CD14-positive monocyte (primary cell): ENCODE data around the gene CRIM1. TPM values are rescaled to one million over a fixed set of nuclear protein-coding genes. Genes with fewer than 3 reads are reported as not detected.

ENCODE experiments used
- DNase-seq, 3 donors: peaks; one replicate each; pipeline ENCODE4 v3.0.0-alpha.2; 2011 to 2022
- H2AFZ ChIP-seq: 2 replicates; pipeline ENCODE4 v1.6.0; 2012; ENCODE audit warnings: mild to moderate bottlenecking, low read depth, low read length, inconsistent platforms; ENCODE audit not compliant: insufficient read depth, poor library complexity, severe bottlenecking
- H3K27ac ChIP-seq, 2 donors: 1 replicate in 1 of 2; 2 replicates in 1 of 2; pipeline ENCODE4 v1.5.1; 2012 to 2013; ENCODE audit warnings: low read length in 2 of 2, control low read depth in 1 of 2, inconsistent platforms in 1 of 2, low read depth in 1 of 2, mild to moderate bottlenecking in 1 of 2
- H3K27me3 ChIP-seq, 2 donors: one replicate each; pipeline versions ENCODE4 v1.6.0 to v1.6.1; 2011 to 2013; ENCODE audit warnings: low read length in 2 of 2; ENCODE audit not compliant: control insufficient read depth in 2 of 2, insufficient read depth in 2 of 2
- H3K36me3 ChIP-seq, 2 donors: replicated peaks in 1 of 2; 1 replicate in 1 of 2; 2 replicates in 1 of 2; pipeline versions ENCODE4 v1.5.1 to v1.6.1; 2012 to 2013; ENCODE audit warnings: low read length in 2 of 2, control low read depth in 1 of 2, inconsistent platforms in 1 of 2, mild to moderate bottlenecking in 1 of 2; ENCODE audit not compliant: insufficient read depth in 2 of 2, control insufficient read depth in 1 of 2
- H3K4me1 ChIP-seq, 2 donors: 1 replicate in 1 of 2; 2 replicates in 1 of 2; pipeline versions ENCODE4 v1.5.1 to v1.6.1; 2012 to 2013; ENCODE audit warnings: low read length in 2 of 2, control low read depth in 1 of 2, inconsistent platforms in 1 of 2, mild to moderate bottlenecking in 1 of 2, moderate library complexity in 1 of 2; ENCODE audit not compliant: insufficient read depth in 2 of 2, control insufficient read depth in 1 of 2
- H3K4me2 ChIP-seq: replicated peaks from 2 replicates; pipeline ENCODE3; 2012; ENCODE audit warnings: low read length, moderate library complexity, mild to moderate bottlenecking; ENCODE audit not compliant: poor library complexity, severe bottlenecking; ENCODE audit errors: extremely low read depth
- H3K4me3 ChIP-seq, 3 experiments: fragments of 200-600 bp in 1 of 3; sonication (generic) in 1 of 3; replicated peaks in 1 of 3; 1 replicate in 2 of 3; 2 replicates in 1 of 3; pipeline ENCODE4 v1.5.1; 2011 to 2013; ENCODE audit warnings: low read length in 3 of 3, mild to moderate bottlenecking in 3 of 3, control low read depth in 2 of 3, low read depth in 2 of 3, inconsistent platforms in 1 of 3, moderate library complexity in 1 of 3
- H3K79me2 ChIP-seq: 2 replicates; pipeline ENCODE4 v1.6.0; 2012; ENCODE audit warnings: mild to moderate bottlenecking, control low read depth, inconsistent platforms, low read length, moderate library complexity; ENCODE audit not compliant: insufficient read depth
- H3K9ac ChIP-seq: 2 replicates; pipeline ENCODE4 v1.6.0; 2017; ENCODE audit warnings: low read length, mild to moderate bottlenecking; ENCODE audit not compliant: insufficient read depth, poor library complexity, severe bottlenecking
- H3K9me3 ChIP-seq, 2 donors: replicated peaks in 1 of 2; 1 replicate in 1 of 2; 2 replicates in 1 of 2; pipeline versions ENCODE4 v1.5.1 to v1.6.1; 2012 to 2013; ENCODE audit warnings: low read length in 2 of 2, control low read depth in 1 of 2; ENCODE audit not compliant: control insufficient read depth in 1 of 2, insufficient read depth in 1 of 2
- H4K20me1 ChIP-seq: 2 replicates; pipeline ENCODE4 v1.6.0; 2012; ENCODE audit warnings: mild to moderate bottlenecking, low read length, control low read depth, moderate library complexity; ENCODE audit not compliant: insufficient read depth
- H3K27ac Mint-ChIP-seq, 7 donors: one replicate each; pipeline ENCODE4 v1.8.0; 2020; ENCODE audit warnings: mild to moderate bottlenecking in 7 of 7, mixed read lengths in 7 of 7, moderate library complexity in 6 of 7, inconsistent platforms in 2 of 7
- H3K27me3 Mint-ChIP-seq, 3 donors: one replicate each; pipeline ENCODE4 v1.8.0; 2021 to 2022; ENCODE audit warnings: low read depth in 3 of 3, mild to moderate bottlenecking in 3 of 3, mixed read lengths in 3 of 3, moderate library complexity in 3 of 3, inconsistent platforms in 1 of 3
- H3K36me3 Mint-ChIP-seq, 2 donors: one replicate each; pipeline ENCODE4 v1.8.0; 2020; ENCODE audit warnings: mixed read lengths in 2 of 2, inconsistent platforms in 1 of 2, mild to moderate bottlenecking in 1 of 2
- H3K4me1 Mint-ChIP-seq: one replicate; pipeline ENCODE4 v1.8.0; 2020; ENCODE audit warnings: mild to moderate bottlenecking, mixed read lengths
- H3K4me3 Mint-ChIP-seq, 2 donors: one replicate each; pipeline ENCODE4 v1.8.0; 2020; ENCODE audit warnings: mild to moderate bottlenecking in 2 of 2, mixed read lengths in 2 of 2, moderate library complexity in 1 of 2
- H3K9me3 Mint-ChIP-seq, 7 donors: one replicate each; pipeline ENCODE4 v1.8.0; 2020 to 2022; ENCODE audit warnings: mixed read lengths in 7 of 7, mild to moderate bottlenecking in 6 of 7, moderate library complexity in 6 of 7, inconsistent platforms in 2 of 7
- WGBS: methylation state at CpG from one replicate; pipeline ENCODE4 v1.1.5; 2013; ENCODE audit warnings: missing lambda C conversion rate; ENCODE audit not compliant: insufficient coverage; 5-methylcytosine and 5-hydroxymethylcytosine counted together
- intact Hi-C, 2 donors: fragments of 100-400 bp; cut with micrococcal nuclease; formaldehyde crosslinking; loops; one replicate each; pipeline versions ENCODE4 v1.15.0 to v1.15.1; 2023
- polyA plus RNA-seq, 3 donors: library from polyadenylated mRNA; depleted of rRNA in 1 of 3; unstranded in 2 of 3; stranded (reverse) in 1 of 3; fragments of 300-500 nt in 2 of 3; fragments of >200 nt in 1 of 3; fragmentation: Illumina TruSeq in 2 of 3; gene quantifications; 1 replicate in 2 of 3; 2 replicates in 1 of 3; pipeline ENCODE4 v1.2.3, GENCODE V29; 2012 to 2021
- TF ChIP-seq, protein P1 (sequence below): fragments of 200-600 bp; IDR thresholded peaks from one replicate; pipeline ENCODE4 v1.8.0; 2022; ENCODE audit warnings: antibody characterized with exemption, mild to moderate bottlenecking

CRIM1 gene
- polyA plus RNA-seq, 3 donors = 0.08 to 0.27 TPM; not detected in 1

DNA sequence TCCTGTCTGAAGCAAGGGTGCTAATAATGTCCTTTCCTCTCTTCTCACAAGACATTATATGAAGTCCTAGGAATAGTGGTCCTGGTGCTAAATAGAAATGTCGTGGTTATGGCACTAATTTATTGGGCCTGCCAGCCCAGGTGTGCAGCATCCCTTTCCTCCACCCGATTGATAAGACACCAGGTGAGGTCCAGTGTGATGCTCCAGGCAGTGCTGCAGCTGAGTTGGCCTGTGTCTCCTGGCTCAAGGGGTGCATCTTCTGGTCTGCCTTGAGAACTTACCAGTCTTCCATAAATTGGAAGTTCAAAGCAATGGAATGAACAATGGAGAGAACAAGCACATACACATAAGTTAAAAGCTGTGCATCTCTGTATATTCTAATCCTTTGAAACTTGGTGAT lies 26.9 kb downstream of the CRIM1 start:
- H3K36me3 Mint-ChIP-seq = no peaks in the 10 kb centered on the region
- TF ChIP-seq, protein P1, sequence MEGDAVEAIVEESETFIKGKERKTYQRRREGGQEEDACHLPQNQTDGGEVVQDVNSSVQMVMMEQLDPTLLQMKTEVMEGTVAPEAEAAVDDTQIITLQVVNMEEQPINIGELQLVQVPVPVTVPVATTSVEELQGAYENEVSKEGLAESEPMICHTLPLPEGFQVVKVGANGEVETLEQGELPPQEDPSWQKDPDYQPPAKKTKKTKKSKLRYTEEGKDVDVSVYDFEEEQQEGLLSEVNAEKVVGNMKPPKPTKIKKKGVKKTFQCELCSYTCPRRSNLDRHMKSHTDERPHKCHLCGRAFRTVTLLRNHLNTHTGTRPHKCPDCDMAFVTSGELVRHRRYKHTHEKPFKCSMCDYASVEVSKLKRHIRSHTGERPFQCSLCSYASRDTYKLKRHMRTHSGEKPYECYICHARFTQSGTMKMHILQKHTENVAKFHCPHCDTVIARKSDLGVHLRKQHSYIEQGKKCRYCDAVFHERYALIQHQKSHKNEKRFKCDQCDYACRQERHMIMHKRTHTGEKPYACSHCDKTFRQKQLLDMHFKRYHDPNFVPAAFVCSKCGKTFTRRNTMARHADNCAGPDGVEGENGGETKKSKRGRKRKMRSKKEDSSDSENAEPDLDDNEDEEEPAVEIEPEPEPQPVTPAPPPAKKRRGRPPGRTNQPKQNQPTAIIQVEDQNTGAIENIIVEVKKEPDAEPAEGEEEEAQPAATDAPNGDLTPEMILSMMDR = no peak
- no peak overlapping the region for H3K27ac Mint-ChIP-seq
- Histone ChIP-seq H3K9me3 (no peaks in the 10 kb centered on the region), H3K4me1 (peaks cover 10 to 16% of the 10 kb centered on the region in 2 donors), H3K9ac (no peak overlapping the region), H3K79me2 (no peaks in the 10 kb centered on the region), H3K27me3 (no peaks in the 10 kb centered on the region), H4K20me1 (no peaks in the 10 kb centered on the region), H3K4me2 (no peak overlapping the region), H3K4me3 (no peak overlapping the region), H2AFZ (no peak overlapping the region), H3K36me3 (no peaks in the 10 kb centered on the region), H3K27ac (no peak overlapping the region)
- peaks cover 0 to 3% (median 0%) of the 10 kb centered on the region in 3 donors for H3K27me3 Mint-ChIP-seq
- H3K4me1 Mint-ChIP-seq = peaks cover 5% of the 10 kb centered on the region
- no peak for DNase-seq
- no peak overlapping the region for H3K4me3 Mint-ChIP-seq
- intact Hi-C loops = no loop called here
- 50% methylated on average over 2 of the region's 2 CpGs for WGBS
- no peaks in the 10 kb centered on the region for H3K9me3 Mint-ChIP-seq

DNA sequence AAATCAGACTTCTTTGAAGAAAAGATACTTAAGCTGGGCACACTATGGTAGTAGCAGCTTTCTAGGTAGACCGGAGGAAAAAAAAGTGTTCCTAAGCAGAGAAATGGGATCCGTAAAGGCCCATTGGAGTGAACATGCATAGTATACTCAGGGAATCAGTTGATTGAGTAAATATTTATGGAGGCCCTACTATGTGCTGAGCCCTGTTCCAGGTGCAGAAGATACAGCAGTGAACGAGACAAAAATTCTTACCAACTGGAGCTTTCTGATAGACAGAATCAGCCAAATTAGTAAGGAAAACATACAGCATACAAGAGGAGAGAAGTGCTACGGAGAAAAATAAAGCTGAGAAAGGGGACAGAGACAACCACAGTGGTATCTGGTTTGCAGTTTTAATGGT lies 28.1 kb downstream of the CRIM1 start:
- DNase-seq = no peak
- H3K9me3 Mint-ChIP-seq = peaks cover 0 to 1% (median 0%) of the 10 kb centered on the region in 7 donors
- no peaks in the 10 kb centered on the region for H3K36me3 Mint-ChIP-seq
- 100% methylated on average over 3 of the region's 4 CpGs for WGBS
- Histone ChIP-seq H3K79me2 (no peaks in the 10 kb centered on the region), H3K9me3 (no peaks in the 10 kb centered on the region), H3K27ac (no peak overlapping the region), H2AFZ (no peak overlapping the region), H3K9ac (no peak overlapping the region), H3K27me3 (peaks cover 0 to 2% of the 10 kb centered on the region in 2 donors), H3K4me1 (peaks cover 10 to 16% of the 10 kb centered on the region in 2 donors), H3K36me3 (no peaks in the 10 kb centered on the region), H3K4me3 (no peak overlapping the region), H3K4me2 (no peak overlapping the region), H4K20me1 (no peaks in the 10 kb centered on the region)
- H3K27ac Mint-ChIP-seq = peak overlapping the region in 1 of 7 donors; percentile 70
- TF ChIP-seq, protein P1 = no peak
- intact Hi-C loops = no loop called here
- peaks cover 0 to 3% (median 0%) of the 10 kb centered on the region in 3 donors for H3K27me3 Mint-ChIP-seq
- no peak overlapping the region for H3K4me3 Mint-ChIP-seq
- H3K4me1 Mint-ChIP-seq = peaks cover 10% of the 10 kb centered on the region
